MM.1S (cell line): Measurements from ENCODE around the gene ECHS1.

ENCODE experiments used
- CTCF ChIP-seq: fragments of 300-600 bp; sonication (generic); IDR thresholded peaks from 2 replicates; pipeline ENCODE4 v1.5.1; 2016; ENCODE audit warnings: antibody characterized with exemption, low read length, mixed read lengths
- EZH2 ChIP-seq: fragments of 300-600 bp; sonication (generic); optimal IDR thresholded peaks from 2 replicates; pipeline ENCODE3; 2017; ENCODE audit warnings: low read depth, mild to moderate bottlenecking, antibody characterized with exemption, low read length, mixed read lengths

- no peak for TF ChIP-seq CTCF
- TF ChIP-seq EZH2: no peak
Observed at GRCh38 chr10:133411523-133412380, 38.6 kb upstream of the ECHS1 start.
